HG02943 (cell line): ENCODE measurements around the gene DRC7.
"Not testable (repeated sequence)": the region's sequence is repeated elsewhere in the genome, so short reads cannot be mapped to it uniquely, and the experiment has no call there.

Experiments
- ATAC-seq: cut with Tn5 transposase; IDR thresholded peaks from one replicate; pipeline ENCODE4 v1.9.1; 2021; ENCODE audit warnings: mild to moderate bottlenecking, low read depth, moderate library complexity; ENCODE audit not compliant: unreplicated experiment

DRC7 gene

DNA sequence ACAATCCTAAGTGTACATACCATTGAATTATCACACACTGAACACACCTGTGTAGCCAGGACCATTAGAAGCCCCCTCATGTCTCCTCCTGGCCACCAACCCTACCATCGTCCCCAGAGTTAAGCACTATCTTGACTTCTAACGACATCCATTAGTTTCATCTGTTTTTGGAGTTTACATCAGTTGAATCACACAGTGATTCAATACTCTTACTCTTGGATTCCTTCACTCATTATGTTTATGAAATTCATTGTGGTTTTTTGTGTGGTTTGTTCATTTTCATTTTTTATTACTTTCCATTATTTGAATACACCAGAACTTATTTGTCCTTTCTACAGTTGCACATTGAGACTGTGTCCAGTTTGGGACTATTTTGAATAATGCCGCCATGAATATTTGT is 13.6 kb downstream of the DRC7 start:
- no peak for ATAC-seq

DNA sequence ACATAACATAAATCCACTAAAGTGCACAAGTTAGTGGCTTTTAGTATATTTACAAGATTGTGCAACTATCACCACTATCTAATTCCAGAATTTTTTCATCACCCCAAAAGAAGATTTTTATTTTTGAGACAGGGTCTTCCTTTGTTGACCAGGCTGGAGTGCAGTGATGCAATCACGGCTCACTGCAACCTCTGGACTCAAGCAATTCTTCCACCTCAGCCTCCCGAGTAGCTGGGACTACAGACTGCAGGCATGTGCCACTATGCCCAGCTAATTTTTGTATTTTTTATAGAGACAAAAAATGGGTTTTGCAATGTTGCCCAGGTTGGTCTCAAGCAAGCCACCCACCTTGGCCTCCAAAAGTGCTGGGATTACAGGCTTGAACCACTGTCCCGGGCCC is 15.1 kb downstream of the DRC7 start:
- ATAC-seq: no peak

DNA sequence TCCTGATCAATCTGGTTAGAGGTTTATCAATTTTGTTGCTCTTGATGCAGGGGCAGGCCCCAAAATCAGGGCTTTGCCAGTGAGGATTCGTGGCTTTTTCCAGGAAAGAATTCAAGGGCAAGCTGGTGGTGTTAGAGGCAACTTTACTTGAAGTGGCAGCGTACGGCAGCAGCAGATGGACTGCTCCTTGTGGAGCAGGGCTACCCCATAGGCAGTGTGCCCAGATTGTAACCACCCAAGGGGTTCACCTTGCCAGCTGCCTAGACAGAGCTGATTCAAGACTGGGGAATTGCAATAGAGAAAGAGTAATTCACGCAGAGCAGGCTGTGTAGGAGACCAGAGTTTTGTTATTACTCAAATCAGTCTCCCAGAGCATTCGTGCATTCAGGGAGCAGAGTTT is 16.7 kb downstream of the DRC7 start:
- no peak for ATAC-seq

DNA sequence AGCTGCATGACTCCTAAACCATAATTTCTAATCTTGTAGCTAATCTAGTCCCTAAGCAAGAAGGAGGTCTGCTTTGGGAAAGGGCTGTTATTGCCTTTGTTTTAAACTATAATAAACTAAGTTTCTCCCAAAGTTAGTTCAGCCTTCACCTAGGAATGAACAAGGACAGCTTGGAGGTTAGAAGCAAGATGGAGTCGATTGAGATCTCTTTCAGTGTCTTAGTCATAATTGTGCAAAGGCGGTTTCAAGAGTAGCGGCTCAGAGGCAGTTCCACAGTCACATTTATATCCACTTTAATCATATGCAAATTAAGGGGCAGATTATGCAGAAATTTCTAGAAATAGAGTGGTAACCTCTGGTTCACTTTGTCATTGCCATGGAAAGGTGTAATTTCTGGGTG is 17.4 kb downstream of the DRC7 start:
- no peak for ATAC-seq

DNA sequence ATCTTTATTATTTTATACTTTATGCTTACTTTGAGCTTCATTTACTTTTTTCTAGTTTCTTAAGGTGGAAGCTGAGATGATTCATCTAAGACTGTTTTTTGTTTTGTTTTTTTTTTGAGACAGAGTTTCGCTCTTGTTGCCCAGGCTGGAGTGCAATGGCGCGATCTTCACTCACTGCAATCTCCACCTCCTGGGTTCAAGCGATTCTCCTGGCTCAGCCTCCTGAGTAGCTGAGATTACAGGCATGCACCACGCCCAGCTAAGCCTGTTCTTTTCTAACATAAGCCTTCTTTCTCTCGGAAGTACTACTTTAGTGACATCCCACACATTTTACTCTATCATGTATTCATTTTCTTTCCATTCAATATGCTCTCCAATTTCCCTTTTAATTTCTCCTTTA is 18.0 kb downstream of the DRC7 start:
- ATAC-seq: not testable (repeated sequence)

DNA sequence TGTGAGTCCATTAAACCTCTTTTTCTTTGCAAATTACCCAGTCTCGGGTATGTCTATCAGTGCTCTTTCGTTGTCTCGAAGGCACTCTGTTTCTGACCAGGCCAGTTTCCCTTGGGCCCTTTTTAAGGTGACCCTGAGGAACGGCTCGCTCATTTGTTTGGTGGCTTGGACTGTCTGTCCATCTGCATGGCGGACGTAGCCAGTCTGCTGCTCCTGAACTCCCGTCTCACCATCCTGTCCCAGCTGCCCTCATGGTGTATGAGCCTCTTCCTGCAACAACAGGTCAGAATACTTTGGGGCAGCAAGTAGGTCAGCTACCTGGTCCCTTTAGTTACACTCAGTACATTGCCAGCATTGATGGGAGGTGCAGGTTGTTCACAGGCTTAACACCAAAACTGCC is 19.0 kb downstream of the DRC7 start:
- no peak for ATAC-seq

DNA sequence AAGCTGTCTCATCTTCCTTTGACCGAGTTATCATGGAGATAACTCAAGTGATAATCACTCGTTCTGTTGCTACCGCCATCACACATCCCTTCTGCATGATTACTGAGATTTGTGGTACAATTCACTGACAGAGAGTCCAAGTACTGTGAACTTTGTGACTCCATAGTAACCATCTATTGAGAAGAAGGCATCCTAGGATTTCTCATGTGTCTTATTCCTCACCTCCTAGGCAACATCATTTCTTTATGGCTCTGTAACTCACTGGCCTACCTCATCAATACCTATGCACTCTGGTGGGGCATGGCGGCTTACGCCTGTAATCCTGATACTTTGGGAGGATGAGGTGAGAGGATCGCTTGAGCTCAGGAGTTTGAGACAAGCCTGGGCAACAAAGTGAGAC is 19.4 kb downstream of the DRC7 start:
- no peak for ATAC-seq

DNA sequence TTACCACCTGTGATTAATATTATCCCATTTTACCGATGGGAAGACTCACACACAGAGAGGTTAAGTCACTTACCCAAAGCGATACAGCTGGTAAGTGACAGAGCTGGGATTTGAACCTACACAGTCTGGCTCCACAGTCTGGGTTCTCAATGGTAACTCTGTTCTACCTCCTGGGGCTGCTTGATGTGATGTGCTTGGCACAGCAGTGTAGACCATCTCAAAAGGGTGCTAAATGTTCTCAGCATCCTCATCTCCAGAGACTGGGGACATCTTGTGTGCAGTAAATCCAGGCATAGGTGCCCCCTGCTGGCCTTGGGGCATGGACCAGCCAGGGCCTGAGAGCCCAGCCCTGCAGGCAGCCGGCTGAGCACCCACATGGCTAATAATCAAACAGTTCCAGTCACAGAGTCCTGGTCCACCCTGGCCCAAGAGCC is 25.6 kb downstream of the DRC7 start:
- no peak for ATAC-seq

DNA sequence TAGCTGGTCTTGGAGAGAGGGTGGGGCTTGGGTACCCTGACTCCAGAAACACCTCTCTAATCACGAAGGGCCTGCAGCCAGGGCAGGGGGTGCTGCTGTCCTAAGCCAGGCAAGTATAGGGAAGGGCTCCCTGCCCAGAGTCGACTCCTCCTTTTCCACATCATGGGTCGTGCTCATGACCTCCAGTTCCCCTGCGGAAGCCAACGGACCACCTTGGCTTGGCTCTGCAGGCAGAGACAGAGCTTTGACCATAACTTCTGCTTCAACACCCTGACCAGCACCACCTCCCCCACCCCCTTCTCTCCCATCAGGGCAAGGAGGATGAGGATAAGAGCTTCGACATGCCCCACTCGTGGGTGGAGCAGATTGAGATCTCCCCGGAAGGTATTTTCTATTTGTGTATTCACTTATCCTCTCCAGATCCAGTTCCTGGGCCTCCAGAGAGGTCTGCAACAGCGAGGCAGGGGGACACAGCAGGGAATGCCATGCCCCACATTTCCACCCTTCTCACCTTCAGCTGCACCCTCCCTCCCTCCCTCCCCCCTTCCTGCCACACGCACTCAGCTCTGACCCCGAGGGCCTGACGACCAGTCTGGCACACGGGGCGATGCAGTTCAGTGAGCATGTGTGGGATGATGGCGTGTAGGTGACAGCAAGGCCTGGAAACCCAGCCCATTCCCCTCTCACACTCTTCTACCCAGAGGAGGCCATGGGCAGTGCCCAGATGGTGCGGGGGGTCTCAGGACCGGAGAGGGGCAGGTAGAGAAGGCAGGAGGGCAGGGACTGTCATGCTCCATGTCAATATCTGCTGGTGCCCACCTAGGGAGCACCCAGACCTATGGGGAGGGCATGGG is 27.0 kb downstream of the DRC7 start:
- ATAC-seq: no peak

DNA sequence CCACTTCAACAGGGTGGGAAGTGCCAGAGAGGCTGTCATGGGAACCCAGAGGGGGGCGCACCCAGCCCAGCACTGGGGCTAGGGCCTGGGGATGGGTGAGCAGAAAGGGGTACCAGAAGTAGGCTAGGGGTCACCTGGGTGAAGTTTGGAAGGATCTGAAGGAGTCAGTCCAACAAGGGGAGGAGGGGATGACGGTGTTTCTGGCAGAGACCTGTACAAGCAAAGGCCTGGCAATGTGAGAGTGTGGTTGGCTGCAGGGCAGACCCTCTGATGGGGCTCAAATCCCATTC is 27.5 kb downstream of the DRC7 start:
- ATAC-seq: no peak

DNA sequence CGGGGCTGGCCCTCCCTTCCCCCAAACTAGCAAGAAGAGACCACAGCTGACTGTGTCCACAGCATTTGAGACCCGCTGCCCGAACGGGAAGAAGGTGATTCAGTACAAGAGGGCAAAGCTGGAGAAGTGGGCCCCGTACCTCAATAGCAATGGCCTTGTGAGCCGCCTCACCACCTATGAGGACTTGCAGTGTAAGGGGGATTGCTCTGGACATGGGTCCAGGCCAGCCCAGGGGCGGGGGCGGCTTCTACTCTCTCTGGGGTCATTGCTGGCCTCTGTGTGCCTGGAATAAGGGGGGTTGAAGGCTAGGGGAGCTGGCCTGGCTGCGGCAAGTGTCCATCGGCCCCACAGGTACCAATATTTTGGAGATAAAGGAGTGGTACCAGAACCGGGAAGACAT is 28.0 kb downstream of the DRC7 start:
- ATAC-seq: no peak

DNA sequence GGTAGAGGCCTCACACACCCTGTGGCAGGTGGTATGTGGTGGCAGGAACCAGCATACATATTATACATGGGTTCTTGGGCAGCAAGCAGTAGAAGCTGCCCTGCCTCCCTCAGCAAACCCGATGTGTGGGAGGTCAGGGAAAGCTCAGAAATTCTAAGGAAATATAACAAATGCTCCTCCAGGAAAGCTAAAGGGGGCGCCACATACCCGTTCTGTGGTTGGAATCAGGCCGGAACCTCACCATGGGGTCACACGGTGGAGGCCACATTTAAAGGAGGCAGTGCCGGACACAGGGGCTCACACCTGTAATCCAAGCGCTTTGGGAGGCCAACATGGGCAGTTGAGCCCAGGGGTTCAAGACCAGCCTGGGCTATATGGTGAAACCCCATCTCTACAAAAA is 28.6 kb downstream of the DRC7 start:
- ATAC-seq: no peak

DNA sequence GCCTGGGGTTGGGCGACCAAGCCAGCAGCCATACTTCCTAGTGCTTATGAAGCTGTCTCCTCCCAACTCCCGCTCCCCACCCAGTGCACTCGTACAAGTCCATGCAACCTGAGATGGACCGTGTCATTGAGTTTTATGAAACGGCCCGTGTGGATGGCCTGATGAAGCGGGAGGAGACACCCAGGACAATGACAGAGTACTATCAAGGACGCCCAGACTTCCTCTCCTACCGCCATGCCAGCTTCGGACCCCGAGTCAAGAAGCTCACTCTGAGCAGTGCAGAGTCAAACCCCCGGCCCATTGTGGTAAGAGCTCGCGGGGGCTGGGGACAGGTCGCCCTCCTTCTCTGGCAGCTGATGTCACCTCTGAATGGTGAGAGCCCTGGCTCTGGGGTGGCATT is 29.9 kb downstream of the DRC7 start:
- no peak for ATAC-seq

DNA sequence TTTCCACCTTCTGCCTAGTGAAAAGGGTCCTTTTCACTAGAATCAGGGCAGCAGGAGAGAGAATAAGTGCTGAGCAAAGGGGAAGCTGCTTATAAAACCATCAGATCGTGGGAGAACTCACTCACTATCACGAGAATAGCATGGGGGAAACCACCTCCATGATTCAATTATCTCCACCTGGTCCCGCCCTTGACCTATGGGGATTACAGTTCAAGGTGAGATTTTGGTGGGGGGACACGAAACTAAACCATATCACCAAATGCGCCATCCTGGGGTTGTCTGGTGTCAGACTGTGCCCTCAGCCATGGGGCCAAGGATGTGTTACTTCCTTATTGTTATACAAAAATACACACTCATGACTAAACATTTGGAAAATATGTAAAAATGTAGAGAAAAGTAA is 30.5 kb downstream of the DRC7 start:
- no peak for ATAC-seq

DNA sequence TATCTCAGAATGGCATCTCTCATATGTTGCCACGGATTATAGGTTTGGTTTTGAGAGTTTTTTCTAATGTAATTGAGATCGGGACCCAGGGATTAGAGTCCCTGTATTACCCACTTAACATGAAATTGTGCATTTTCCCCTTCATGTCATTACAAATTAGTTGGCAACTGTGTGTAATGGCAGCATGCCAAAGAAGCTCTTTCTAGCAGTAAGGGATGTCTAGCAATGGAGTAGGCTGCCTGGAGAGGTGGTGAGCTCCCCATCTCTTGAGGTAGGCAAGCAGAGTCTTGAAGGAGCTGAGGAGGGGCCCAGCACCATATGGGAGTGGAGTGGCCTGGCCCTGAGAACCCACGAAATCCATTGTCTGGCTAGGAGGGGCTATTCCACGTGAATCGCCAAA is 30.9 kb downstream of the DRC7 start:
- no peak for ATAC-seq

DNA sequence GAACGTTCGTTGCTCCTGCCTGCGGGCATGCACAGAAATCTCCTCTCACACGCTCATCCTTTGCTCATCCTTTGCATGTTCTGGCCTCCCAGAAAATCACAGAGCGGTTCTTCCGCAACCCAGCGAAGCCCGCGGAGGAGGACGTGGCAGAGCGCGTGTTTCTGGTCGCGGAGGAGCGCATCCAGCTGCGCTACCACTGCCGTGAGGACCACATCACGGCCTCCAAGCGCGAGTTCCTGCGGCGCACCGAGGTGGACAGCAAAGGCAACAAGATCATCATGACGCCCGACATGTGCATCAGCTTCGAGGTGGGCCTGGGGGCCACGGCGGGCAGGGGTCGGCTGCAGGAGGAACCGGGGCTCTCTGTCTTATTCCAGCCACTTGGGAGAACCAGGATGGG is 31.4 kb downstream of the DRC7 start:
- ATAC-seq: no peak

DNA sequence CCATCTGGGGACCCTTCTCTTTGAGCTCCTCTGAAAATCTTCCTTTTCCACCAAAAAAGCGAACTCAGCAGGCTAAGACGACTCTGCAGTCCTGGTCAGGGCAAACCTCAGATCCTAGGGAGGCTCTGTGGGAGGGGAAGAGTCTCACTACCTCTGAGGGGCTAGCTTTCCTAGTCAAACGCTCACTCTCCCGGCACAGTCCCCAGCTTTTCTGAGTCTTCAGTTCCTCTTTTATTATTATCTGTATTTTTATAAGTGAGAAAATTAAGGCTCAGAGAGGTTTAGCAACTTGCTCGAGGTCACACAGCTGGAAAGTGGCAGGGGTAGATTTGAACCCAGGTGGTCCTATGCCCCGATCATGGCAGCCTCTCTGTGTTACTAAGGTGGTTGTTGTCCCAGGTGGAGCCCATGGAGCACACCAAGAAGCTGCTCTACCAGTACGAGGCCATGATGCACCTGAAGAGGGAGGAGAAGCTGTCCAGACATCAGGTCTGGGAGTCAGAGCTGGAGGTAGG is 31.9 kb downstream of the DRC7 start:
- ATAC-seq: no peak

DNA sequence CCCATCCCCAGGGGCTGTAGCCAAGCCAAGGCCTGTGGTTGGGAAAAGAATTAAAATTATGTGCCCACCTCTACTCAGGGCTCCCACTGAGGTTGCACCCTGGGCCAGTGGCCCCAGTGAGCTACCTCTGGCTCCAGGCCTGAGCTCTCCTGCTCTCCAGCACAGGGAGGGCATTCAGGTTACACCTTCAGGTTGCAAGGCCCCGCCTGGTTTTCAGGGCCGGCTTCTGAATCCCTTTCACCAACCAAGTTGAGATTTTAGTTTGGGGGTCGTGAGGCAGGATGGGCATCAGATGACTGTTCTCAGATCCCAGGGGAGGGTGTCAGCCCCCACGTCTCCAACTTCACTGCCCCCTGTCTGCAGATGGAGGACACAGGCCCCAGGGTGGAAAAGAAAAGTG is 33.0 kb downstream of the DRC7 start:
- ATAC-seq: no peak

DNA sequence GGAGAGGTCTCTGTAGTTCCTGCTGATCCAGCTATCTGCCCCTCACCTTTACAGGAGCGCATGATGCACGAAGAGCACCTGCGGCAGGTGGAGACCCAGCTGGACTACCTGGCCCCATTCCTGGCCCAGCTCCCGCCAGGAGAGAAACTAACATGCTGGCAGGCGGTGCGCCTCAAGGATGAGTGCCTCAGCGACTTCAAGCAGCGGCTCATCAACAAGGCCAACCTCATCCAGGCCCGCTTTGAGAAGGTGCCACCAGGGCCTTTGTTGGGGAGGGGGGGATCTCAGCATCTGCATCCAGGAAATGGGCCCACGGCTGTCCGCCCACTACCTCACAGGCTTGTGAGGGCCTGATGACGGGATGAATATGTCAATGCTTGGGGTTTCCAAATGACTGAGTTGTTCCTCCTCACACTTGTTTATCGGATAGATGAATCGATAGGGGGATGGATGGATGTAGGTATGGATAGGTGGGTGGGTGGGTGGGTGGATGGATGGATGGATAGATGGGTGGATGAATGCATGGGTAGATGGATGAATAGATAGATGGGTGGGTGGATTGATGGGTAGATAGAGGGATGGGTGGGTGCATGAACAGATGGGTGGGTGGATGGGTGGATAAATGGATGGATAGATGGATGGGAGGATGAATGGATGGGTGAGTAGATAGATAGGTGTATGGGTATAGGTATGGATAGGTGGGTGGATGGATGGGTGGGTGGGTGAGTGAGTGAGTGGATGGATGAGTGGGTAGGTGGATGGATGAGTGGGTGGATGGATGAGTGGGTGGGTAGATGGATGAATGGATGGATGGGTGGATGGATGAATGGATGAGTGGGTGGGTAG is 34.0 kb downstream of the DRC7 start:
- ATAC-seq: no peak

DNA sequence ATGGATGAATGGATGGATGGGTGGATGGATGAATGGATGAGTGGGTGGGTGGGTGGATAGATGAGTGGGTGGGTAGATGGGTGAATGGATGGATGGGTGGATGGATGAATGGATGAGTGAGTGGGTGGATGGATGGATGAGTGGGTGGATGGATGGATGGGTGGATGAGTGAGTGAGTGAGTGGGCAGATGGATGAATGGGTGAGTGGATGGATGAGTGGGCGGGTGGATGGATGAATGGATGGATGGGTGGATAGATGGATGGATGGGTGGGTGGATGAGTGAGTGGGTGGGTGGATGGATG is 34.5 kb downstream of the DRC7 start:
- ATAC-seq: no peak

DNA sequence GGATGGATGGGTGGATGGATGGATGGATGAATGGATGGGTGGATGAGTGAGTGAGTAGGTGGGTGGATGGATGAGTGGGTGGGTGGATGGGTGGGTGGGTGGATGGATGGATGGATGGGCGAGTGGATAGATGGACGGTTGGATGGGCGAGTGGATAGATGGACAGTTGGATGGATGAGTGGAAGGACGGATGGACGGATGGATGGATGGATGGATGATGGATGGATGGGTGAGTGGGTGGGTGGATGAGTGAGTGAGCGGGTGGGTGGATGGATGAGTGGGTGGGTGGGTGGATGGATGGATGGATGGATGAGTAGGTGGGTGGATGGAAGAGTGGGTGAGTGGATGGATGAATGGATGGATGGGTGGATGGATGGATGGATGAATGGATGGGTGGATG is 35.2 kb downstream of the DRC7 start:
- ATAC-seq: not testable (repeated sequence)
